Placental pericyte (primary cell): ENCODE measurements around the gene CCDC183. TPM values are rescaled to one million over a fixed set of nuclear protein-coding genes. Genes with fewer than 3 reads are reported as not detected.

ENCODE experiments used
- small RNA-seq: library from RNA; depleted of rRNA; stranded (forward); fragments of <200 nt; gene quantifications from one replicate; pipeline ENCODE3, GENCODE V24; 2012; ENCODE audit warnings: low replicate concordance
- total RNA-seq: library from RNA; depleted of rRNA; stranded (reverse); fragments of >200 nt; gene quantifications from 2 replicates; pipeline ENCODE4 v1.2.3, GENCODE V29; 2012

CCDC183 gene
- 0.22 TPM in 1 of 2 replicates, not detected in the other for total RNA-seq

DNA sequence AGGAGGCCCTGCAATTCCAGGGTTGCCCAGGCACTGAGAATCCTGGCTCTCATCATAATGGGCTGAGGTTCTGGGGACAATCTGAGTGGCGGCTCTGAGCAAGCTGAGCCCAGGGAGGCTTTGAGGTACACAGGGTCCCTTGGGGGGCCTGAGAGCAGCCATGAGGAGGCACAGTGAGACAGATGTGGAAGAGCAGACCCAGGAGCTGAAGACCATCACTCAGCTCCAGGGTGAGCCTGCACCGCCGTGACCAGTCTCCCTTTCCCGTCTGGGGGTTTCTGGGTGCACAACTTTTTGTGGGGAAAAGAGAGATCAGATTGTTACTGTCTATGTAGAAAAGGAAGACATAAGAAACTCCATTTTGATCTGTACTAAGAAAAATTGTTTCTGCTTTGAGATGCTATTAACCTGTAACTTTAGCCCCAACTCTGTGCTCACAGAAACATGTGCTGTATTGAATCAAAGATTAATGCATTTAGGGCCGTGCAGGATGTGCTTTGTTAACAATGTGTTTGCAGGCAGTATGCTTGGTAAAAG is at the start of gene CCDC183:
CCDC183 (plus strand) TSS at position 101 of the 537 bp plus-strand sequence; CDS start at position 161, 60 bp downstream.

DNA sequence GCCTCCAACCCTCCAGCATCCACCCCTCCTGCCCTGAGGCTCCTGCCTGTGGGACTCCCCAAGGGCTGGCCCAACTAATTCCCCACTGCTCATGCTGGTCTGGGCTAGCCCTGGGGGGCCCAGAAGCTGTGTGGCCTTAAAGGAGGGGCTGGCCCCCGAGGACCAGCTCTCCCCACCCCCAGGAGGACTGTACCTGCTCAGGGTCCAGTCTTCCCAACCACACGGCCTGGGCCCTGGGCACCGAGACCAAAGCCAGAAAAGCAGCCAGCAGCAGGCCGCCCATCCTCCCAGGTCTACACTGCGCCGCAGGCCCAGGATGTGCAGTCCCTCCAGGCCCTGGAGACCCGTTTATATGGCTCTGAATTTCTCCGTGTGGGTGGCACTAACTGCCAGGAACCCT is 47.9 kb upstream of the CCDC183 start, which contains the start of gene LCN6:
LCN6 (minus strand) TSS at position 325 of the 400 bp plus-strand sequence; CDS start at position 283, 42 bp downstream.

DNA sequence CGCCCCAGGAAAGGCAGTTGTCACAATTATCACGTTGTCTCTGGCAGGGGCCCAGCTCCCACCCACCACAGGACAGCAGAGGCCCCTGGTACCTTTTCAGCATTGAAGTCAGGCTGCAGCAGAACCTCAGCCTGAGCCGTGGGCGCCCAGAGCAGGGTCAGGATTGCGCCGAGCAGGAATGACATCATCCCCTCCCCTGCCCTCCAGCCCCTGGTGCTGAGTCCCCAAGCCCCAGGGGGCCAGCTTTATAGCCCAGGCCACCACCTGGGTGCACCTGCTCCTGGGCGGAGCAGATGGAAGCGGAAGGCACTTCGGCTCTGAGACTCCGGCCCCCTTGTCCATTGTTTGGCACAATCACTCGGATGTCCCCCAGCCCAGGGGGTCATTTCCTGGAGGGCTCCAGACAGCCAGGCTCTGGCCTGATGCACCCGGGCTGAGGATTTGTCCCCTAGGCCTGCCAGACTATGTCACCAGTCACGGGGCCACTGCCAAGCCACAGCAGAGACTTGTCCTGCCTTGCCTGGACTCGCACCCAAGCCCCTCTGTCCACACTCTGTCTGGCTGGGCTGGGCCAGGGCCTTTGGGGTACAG is 31.7 kb upstream of the CCDC183 start, which contains the start of gene LCN15:
LCN15 (minus strand) TSS at position 218 of the 591 bp plus-strand sequence; CDS start at position 188, 30 bp downstream.

DNA sequence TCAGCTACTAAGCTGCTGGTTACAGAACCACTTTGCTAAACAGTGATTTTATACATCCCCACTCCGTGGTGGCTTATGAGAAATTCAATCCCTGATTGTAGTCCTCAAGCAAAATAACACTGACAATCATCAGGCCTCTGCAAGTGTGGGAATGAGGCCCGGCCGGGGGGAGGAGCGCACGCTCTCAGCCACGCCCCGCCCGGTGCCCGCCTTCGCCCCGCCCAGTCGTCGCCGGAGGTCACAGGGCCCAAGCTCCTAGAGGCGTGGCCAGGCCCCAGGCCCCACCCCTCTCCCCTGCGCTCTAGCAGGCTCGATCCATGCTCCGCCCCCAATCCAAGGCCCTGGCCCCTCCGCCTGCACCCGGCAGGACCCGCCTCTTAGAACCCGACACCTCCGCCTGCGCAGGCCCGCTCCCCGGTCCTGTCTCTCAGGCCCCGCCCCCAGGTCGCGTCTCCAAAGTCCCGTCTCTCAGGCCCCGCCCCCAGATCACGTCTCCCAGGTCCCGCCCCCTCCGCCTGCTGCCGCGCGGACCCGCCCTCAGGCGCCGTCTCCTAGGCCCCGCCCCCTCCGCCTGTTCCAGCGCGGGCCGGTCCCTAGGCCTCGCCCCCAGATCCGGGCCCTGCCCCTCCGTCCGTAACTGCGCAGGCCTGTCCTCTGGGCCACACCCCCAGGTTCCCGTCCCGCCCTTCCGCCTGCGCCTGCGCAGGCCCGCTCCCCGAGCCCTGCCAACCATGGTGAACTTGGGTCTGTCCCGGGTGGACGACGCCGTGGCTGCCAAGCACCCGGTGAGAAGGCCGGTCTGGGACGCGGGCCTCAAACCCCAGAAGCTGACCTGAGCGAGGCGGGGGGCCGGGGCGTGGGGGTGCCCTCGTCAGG is 5.3 kb upstream of the CCDC183 start, which contains the start of gene TMEM141:
TMEM141 (plus strand) TSS at position 705 of the 876 bp plus-strand sequence; CDS start at position 732, 27 bp downstream.

DNA sequence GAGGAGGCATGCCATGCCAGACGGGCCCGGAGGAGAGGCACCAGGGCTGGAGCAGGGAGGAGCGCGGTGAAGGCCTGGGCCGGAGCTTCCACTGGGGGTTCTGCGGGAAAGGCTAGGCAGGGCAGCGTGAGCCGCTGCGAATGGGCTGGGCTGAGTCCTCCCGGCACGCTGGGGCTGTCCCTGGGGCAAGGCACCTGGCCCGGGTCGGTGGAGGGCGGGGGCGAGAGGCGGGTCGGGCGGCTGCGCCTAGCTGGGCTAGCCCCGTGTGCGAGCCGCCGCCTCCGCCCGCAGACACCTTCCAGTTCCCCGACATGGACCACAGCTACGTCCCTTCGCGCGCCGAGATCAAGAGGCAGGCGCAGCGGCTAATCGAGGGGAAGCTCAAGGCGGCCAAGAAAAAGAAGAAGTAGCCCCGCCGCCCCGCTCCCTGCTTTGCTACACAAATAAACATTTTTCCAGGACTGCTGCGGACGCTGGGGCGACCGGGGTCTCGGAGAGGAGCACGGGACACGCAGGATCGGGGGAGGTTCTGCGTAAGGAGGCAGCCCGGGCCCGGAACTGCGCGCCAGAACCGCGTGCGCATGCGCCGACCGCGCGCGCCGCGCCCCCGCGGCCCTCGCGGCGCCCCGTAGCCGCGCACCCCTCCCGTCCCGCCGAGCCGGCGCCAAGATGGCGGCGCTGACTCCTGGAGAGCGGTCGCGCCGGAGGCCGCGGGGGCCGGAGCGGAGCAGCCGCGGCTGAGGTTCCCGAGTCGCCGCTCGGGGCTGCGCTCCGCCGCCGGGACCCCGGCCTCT is 11.3 kb downstream of the CCDC183 start, which contains the start of gene RABL6:
RABL6 (plus strand) TSS at position 668 of the 794 bp plus-strand sequence. CDS start 249 bp downstream, outside the sequence.

DNA sequence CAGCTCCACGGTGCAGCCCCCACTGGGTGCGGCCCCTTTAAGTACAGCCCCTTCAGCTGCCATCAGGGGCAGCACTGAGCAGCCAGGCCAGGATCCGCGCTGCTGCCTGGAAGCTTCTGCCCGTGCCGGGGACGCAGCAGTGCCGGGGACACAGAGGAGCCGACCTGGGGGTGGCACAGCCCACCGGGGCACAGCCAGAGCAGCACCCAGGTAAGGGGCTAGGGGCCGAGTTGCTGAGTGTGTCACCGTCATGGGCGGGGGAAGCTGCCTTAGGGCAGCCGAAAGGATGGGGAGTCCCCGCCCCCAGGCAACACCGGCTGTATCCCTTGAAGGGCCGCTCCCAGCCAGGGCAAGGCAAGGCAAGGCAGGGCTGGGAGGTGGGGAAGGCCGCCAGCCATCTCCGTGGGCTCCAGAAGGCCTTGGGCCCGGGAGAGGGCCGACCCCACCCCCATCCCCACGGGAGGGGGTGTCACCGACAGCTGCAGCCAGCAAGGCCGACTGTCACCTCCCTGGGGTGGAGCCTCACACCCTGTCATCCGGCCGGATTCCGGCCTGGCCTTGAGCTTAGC is 46.3 kb downstream of the CCDC183 start, which contains the start of gene AJM1:
AJM1 (plus strand) TSS at position 99 of the 569 bp plus-strand sequence. CDS start 1,937 bp downstream, outside the sequence.

DNA sequence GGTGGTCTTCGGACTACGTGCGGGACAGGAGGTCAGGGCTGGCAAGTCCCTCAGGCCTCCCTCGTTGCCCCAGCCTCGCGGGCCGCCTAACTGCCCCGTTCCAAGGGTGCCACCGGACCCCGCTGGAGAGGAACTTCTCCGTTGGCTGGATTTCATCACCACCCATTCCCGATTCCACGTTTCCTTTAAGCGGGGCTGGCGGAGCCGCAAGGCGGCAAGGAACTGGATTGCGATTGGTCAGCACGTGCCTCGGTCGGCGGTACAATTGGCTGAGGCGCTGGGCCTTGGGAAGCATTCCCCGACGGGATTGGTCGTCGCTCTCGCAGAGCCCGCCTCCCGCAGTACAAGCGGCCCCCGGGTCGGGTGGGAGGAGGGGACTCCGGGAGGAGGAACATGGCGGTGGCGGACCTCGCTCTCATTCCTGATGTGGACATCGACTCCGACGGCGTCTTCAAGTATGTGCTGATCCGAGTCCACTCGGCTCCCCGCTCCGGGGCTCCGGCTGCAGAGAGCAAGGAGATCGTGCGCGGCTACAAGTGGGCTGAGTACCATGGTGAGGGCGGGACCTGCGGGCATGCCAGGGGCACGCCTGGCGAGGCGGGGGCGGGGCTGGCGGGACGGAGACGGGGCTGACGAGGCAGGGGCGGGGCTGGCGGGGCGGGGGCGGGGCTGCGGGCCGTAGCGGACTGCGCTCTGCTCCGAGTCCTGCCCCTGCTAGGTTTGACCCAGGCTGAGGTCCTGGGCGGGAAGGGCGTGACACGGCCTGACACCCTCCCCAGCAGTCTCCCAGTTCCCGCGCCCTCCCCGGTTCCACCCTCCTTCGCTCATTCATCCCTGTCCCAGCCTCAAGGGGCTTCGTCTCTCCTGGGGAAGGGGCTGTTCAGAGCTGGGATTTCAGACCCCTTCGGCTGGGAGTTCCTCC is 53.2 kb downstream of the CCDC183 start, which contains the start of gene PHPT1:
PHPT1 (plus strand) TSS at position 372 of the 922 bp plus-strand sequence; CDS start at position 394, 22 bp downstream.

DNA sequence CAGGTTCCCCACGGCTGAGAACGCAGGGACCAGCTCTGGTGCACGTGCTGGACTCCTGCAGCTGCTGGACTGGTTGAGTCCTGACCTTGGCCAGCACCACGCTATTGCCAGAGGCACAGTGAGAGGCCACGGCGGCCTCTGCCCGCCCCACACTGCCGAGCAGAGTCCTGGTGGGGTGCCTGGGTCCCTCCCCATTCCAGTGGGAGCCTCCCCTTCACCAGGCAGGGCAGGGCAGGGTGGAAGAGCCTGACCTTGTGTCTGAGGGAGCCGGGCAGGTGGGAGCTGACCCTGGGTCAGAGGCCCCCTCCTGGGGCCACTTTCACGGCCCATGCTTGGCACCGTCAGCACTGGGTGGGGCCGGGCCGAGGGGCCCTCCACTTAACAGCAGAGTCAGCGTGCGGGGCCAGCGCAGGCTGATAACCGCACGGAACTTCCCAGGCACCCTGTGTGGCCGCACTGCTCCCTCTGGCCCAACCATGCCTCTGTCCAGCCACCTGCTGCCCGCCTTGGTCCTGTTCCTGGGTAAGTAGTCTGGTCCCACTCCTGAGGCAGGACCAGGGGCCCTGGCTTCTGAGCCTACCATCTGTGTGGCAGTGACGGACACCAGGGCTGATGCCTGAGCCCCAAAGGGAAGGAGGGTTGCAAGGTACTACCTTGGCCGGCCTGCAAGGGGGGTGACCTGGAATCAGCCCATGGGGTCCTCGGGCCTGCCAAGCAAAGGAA is 56.0 kb downstream of the CCDC183 start, which contains the start of gene MAMDC4:
MAMDC4 (plus strand) TSS at position 406 of the 723 bp plus-strand sequence; CDS start at position 477, 71 bp downstream.

Small RNA genes within 50 kb of the gene (small RNA-seq; reads per million reads assigned to genes)
- gene AL355987.2 (not detected), gene ATP6V1G1P3 (not detected), gene MIR4292 (not detected), gene MIR6722 (not detected)

Other genes starting within 250 kb of the CCDC183 start
- gene EGFL7, start 133.4 kb upstream of the CCDC183 start, total RNA-seq: 5.7 and 17.9 TPM in 2 replicates
- gene AGPAT2, start 108.9 kb upstream of the CCDC183 start, total RNA-seq: 41.1 and 53.5 TPM in 2 replicates
- gene DIPK1B, start 83.8 kb upstream of the CCDC183 start, total RNA-seq: 0.14 and 0.44 TPM in 2 replicates
- not detected in 2 replicates for gene LCN10, start 53.4 kb upstream of the CCDC183 start, total RNA-seq
- not detected in 2 replicates for gene LCN6, start 47.8 kb upstream of the CCDC183 start, total RNA-seq
- gene LCN8, start 38.1 kb upstream of the CCDC183 start, total RNA-seq: not detected in 2 replicates
- gene LCN15, start 31.8 kb upstream of the CCDC183 start, total RNA-seq: not detected in 2 replicates
- 36.9 and 38.7 TPM in 2 replicates for gene TMEM141, start 5.0 kb upstream of the CCDC183 start, total RNA-seq
- gene RABL6, start 11.6 kb downstream of the CCDC183 start, total RNA-seq: 77.0 and 129 TPM in 2 replicates
- gene AJM1, start 46.1 kb downstream of the CCDC183 start, total RNA-seq: 1.4 and 2.0 TPM in 2 replicates
- gene PHPT1, start 53.1 kb downstream of the CCDC183 start, total RNA-seq: 54.8 and 63.5 TPM in 2 replicates
- gene MAMDC4, start 56.0 kb downstream of the CCDC183 start, total RNA-seq: 2.0 and 3.5 TPM in 2 replicates
- gene EDF1, start 70.0 kb downstream of the CCDC183 start, total RNA-seq: 169 and 339 TPM in 2 replicates
- 9.6 and 15.2 TPM in 2 replicates for gene TRAF2, start 90.2 kb downstream of the CCDC183 start, total RNA-seq
- 198 and 213 TPM in 2 replicates for gene FBXW5, start 148.4 kb downstream of the CCDC183 start, total RNA-seq
- gene C8G, start 148.9 kb downstream of the CCDC183 start, total RNA-seq: 0.66 TPM in 1 of 2 replicates, not detected in the other
- 0.88 TPM in 1 of 2 replicates, not detected in the other for gene LCN12, start 155.9 kb downstream of the CCDC183 start, total RNA-seq
- gene PTGDS, start 181.2 kb downstream of the CCDC183 start, total RNA-seq: 4.2 and 78.6 TPM in 2 replicates
- gene LCNL1, start 186.7 kb downstream of the CCDC183 start, total RNA-seq: 0.14 and 9.8 TPM in 2 replicates
- gene PAXX, start 196.1 kb downstream of the CCDC183 start, total RNA-seq: 12.0 and 13.9 TPM in 2 replicates
- gene CLIC3, start 200.2 kb downstream of the CCDC183 start, total RNA-seq: 4.3 and 12.7 TPM in 2 replicates
- gene ABCA2, start 231.9 kb downstream of the CCDC183 start, total RNA-seq: 18.8 and 18.9 TPM in 2 replicates
- not detected in 2 replicates for gene FUT7, start 235.8 kb downstream of the CCDC183 start, total RNA-seq
- gene NPDC1, start 249.8 kb downstream of the CCDC183 start, total RNA-seq: 16.0 and 21.0 TPM in 2 replicates